T1000 (cell line): ENCODE data around the gene TAF12.
"Not testable (repeated sequence)": the region's sequence is repeated elsewhere in the genome, so short reads cannot be mapped to it uniquely, and the experiment has no call there.

Experiments used
- DNase-seq: peaks from one replicate; lab custom pipeline; 2025; ENCODE audit warnings: mixed read lengths; lab: John Stamatoyannopoulos, UW

The TAF12 gene

GRCh38 chr1:28644494-28644893 lies 1.6 kb upstream of the TAF12 start:
- no peak for DNase-seq

DNA sequence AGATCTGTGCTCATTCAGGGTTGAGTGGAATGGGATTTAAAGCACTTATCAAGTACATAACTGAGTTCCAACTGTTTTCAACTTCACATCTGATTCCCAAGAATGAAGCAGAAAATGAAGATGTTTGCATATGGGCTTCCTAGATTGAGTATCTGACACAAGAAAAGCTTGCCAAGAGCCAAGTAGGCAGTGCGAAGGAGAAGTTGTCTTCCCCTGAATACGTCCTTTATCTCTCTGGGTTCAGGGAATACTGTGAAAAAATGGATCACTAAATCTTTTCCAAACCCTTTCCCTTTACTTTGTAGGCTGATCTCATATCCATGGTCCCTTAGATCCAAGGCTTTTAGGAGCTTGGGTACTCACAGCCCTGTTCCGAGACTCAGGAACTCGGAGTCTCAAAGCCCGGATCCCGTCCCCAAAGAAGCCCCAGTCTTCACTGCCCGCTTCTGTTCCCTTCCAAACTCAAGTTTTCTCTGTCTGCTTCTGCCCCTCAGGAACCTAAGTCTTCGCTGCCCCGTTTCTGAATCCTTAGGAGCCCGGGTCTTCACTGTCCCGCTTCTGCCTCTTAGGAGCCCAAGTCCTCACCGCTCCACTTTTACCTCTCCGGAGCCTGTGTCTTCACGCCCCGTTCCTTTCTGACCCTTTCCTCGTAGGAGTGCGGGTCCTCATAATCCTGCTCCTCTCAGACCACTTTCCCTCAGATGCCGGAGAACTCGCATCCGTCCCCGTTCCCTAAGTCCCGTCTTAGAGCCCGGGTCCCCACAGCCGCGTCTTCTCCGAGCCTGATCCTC lies 616 bp downstream of the TAF12 start:
- DNase-seq = no peak

- DNase-seq = no peak
These were observed 2.1 kb downstream of the TAF12 start for GRCh38 chr1:28640766-28641165.

- DNase-seq = no peak
These were observed 10.3 kb downstream of the TAF12 start for GRCh38 chr1:28632560-28632959.

GRCh38 chr1:28631713-28632112 lies 11.2 kb downstream of the TAF12 start:
- no peak for DNase-seq

GRCh38 chr1:28613175-28613574 lies 29.7 kb downstream of the TAF12 start:
- DNase-seq = no peak

GRCh38 chr1:28606771-28607170 lies 36.1 kb downstream of the TAF12 start:
- DNase-seq = no peak

- no peak for DNase-seq
These were observed 37.9 kb downstream of the TAF12 start for GRCh38 chr1:28604962-28605361.

GRCh38 chr1:28604411-28604810 lies 38.5 kb downstream of the TAF12 start:
- DNase-seq = no peak

- DNase-seq = peak; percentile 53
These were observed 40.1 kb downstream of the TAF12 start for GRCh38 chr1:28602536-28603439.

- DNase-seq = peak; percentile 73
These were observed 41.2 kb downstream of the TAF12 start for GRCh38 chr1:28601696-28602095.

GRCh38 chr1:28596276-28596675 lies 46.6 kb downstream of the TAF12 start:
- DNase-seq = not testable (repeated sequence)

DNA sequence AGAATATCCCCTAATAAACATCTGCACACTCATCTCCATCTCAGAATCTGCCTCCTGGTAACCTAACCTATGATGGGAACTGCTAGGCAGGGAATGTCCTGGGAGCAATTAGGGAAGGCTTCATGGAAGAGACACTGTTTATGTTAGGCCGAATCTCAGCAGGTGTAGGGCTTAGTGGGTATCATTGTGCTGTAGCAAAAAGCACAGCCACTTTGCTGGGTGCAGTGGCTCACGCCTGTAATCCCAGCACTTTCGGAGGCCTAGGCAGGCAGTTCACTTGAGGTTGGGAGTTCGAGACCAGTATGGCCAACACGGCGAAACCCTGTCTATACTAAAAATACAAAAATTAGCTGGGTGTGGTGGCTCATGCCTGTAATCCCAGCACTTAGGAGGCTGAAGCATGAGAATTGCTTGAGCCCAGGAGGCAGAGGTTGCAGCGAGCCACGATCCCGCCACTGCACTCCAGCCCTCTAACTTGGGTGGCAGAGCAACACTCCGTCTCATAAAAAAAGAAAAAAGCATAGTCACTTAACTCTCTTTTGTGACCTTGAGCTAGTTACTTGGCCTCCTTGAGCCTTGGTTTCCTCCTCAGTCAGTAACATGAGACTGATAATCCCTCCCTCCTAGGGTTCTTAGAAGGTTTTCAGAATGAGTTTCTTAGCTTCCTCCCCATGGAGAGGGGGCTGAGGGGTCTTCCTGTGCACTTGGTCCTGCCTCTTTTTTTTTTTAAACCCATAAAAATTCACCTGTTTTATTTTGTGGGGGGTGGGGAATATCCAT lies 47.3 kb downstream of the TAF12 start:
- no peak for DNase-seq

GRCh38 chr1:28594686-28595411 lies 48.0 kb downstream of the TAF12 start:
- peak; percentile 89 for DNase-seq

DNA sequence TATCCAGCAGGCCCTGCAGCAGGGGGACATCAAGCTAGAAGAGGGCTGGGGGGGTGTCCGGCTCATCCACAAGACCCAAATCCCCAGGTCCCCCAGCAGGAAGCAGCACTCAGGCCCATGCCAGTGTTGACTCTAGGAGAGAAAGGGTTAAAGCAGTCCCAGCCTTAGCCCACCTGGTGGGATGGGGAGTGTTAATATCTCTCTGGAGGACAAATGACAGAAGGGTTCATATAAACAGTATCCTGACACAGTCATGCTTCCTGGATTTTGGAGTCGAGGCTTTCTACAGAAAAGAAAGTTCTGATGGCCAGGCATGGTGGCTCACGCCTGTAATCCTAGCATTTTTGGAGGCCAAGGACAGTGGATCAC lies 48.9 kb downstream of the TAF12 start:
- not testable (repeated sequence) for DNase-seq

DNA sequence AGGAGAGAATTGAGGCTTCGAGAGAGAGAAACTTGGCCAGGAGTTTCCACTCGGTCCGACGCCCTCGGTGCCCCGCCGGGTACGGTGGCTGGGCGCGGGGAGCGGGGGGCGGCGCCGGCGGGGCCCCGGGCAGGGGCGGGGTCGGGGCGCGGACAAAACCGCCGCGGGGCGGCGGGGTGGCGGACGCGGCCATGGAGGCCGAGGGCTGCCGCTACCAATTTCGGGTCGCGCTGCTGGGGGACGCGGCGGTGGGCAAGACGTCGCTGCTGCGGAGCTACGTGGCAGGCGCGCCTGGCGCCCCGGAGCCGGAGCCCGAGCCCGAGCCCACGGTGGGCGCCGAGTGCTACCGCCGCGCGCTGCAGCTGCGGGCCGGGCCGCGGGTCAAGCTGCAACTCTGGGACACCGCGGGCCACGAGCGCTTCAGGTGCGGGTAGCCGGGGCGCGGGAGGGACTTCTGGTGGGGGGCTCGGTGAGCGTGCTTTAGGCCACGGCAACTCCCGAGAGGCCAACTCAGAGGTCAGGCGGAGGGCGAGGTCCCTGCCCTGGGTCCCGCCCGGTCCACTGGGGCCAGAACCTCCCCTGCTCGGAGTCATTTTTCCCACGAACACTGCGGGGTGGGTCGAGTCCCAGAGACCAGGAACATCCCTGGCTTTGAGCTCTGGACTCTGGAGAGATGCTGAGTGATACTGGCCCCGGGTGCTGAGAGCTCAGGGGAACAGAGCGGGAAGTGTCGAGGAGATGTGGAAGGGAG lies 50.4 kb downstream of the TAF12 start:
- DNase-seq = no peak

GRCh38 chr1:28591708-28592320 lies 51.1 kb downstream of the TAF12 start, which contains the start of gene RAB42:
Gene RAB42 (plus strand): TSS chr1:28592265. CDS start chr1:28592512, 247 bp downstream.
- no peak for DNase-seq

DNA sequence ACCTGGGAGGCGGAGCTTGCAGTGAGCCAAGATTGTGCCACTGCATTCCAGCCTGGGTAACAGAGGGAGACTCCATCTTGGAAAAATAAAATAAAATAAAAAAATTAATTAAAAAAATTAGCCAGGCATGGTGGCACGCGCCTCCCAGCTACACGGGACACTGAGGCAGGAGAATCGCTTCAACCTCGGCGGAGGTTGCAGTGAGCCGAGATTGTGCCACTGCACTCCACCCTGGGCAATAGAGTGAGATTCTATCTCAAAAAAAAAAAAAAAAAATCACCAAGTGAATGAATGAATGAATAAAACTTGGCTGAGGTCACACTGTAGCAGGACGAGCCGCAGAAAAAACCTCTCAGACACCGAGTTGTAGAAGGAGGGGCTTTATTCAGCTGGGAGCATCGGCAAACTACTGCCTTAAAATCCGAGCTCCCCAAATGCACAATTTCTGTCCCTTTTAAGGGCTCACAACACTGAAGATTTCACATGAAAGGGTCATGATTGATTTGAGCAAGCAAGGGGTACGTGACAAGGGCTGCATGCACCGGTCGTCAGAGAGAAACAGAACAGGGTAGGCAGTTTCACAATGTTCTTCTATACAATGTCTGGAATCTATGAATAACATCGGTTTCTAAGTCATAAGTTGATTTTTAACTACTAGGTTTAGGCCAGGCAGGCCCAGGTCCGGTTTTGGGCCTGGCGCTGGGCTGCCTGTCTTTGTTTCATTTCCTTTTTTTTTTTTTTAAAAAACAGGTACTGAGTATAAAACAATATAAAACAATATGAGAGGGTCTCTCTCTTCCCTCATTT lies 56.1 kb downstream of the TAF12 start:
- DNase-seq = not testable (repeated sequence)

DNA sequence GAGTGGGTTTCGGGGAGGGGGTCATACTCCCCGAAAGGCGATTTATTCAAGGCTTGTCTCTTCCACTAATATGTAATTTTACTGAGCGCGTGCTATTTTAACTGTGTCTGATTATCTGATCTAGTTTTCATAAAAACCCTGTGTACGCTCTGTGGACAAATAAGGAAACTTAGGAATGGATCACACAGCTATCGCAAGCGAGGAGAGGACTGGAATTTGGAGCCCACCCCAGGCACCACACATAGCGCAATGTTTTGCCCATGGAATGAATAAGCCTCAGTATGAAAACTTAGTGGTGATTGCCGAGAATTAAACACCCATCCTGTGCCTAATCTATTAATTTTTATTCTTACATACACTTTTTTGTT lies 60.6 kb downstream of the TAF12 start:
- no peak for DNase-seq
